Ecto neural progenitor cell (in vitro differentiated cells): ENCODE measurements around the gene TPP1.
A peak's percentile ranks its signal among the peaks of the same experiment; 100 is the strongest.

Source experiments
- DNase-seq: peaks from one replicate; pipeline ENCODE4 v3.0.0-alpha.2; 2018; ENCODE audit warnings: low spot score

Gene TPP1

DNA sequence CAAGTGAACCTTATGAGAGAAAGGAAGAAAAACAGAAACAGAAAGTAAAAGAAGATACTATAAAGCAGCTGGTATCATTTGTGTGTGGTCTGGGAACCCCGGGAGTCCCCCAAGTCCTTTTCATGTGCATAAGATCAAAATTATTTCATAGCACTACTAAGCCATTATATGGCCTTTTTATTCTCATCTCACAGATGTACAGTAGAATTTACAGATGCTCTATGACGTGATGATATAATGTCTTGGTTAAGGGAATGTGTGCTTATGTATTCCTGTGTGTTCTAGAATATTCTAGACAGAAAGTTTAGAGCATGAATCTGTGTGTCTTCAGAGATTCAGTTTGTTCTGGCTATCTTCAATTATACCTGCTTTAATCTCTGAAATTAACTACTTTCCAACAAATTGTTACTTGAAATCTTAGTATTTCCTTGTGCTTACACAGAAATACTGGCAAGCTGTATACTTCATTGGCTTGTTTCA lies 8.6 kb upstream of the TPP1 start:
- no peak for DNase-seq

DNA sequence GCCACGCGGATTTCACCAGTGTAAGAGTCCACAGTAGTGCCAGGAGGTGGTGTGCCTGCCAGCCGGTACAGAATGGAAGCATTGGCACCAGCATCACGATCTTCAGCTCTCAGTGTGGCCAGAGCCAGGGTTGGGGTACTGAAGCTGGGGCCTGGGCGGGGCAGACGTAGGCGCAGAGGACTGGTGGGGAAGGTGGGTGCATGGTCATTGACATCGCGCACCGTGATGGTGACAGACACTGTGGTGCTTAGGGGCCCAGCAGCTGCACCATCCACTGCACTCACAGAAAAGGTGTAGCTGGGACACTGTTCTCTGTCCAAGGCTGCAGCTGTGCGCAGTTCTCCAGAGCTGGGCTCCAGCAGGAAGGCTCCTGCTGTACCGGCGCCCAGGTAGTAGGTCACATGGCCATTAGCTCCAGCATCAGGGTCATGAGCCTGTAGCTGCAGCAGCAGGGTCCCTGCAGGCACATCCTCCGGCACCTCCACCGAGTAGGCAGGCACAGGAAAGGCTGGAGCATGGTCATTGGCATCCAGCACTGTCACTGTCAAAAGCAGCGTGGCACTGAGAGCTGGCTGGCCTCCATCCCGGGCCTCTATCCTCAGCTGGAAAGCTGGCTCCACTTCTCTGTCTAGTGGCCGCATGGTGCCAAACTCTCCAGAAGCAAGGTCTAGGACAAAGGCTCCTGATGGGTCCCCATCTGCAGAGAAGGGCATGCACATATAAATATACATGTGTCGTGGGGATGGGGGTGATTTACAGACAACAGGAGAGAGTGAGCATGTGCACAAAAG lies 7.9 kb upstream of the TPP1 start:
- no peak for DNase-seq

GRCh38 chr11:6625832-6626420 lies 6.7 kb upstream of the TPP1 start:
- DNase-seq, result no peak

- DNase-seq, result no peak
Observed at GRCh38 chr11:6625156-6625831, 6.1 kb upstream of the TPP1 start.

- no peak for DNase-seq
Observed at GRCh38 chr11:6623391-6624363, 4.5 kb upstream of the TPP1 start.

GRCh38 chr11:6622261-6623171 lies 3.3 kb upstream of the TPP1 start:
- no peak for DNase-seq

GRCh38 chr11:6621711-6622211 lies 2.5 kb upstream of the TPP1 start:
- DNase-seq, result no peak

- DNase-seq, result no peak
Observed at GRCh38 chr11:6620636-6621035, 1.4 kb upstream of the TPP1 start.

- no peak for DNase-seq
Observed at GRCh38 chr11:6618117-6619003, 862 bp downstream of the TPP1 start.

GRCh38 chr11:6617315-6617781 lies 1.9 kb downstream of the TPP1 start:
- no peak for DNase-seq

- DNase-seq, result no peak
Observed at GRCh38 chr11:6616596-6617250, 2.5 kb downstream of the TPP1 start.

GRCh38 chr11:6615882-6616585 lies 3.2 kb downstream of the TPP1 start:
- no peak for DNase-seq

DNA sequence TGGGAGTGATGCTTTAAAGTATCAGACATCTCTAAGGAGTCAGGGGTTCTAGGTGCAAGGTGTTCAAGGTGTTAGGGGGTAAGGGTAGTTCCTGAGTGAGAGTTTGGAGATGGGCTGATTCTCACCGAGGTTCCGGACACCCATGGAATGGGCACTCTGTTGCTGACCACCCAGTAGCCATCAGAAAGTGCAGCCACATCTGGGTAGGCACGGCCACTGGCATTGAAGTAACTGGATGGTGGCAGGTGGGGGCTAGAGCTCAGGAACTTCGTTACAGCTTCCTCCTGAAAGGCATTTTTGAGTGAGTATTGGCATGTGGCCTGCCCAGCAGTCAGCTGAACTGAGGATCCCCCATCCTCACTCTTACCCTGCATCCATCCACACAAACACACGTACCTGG lies 4.2 kb downstream of the TPP1 start:
- DNase-seq, result no peak

DNA sequence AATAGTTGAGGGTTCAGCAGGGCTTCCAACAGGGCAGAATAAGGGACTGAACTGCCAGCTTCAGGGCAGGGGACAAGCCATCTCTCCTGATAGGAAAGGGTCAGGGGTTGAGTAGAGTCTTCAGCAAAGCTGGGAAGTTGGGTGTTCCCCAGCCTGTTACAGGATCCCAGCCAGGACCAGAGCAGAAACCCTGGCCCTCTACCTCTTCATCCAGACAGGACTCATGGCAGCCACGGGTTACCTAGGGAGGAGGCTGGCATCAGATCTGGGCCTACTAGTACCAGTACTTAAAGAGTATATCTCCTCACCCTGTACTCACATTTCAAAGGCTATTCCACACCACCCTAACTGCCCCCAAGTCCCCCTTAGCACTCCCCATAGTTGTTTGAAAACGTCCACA lies 4.8 kb downstream of the TPP1 start:
- no peak for DNase-seq

GRCh38 chr11:6613496-6613895 lies 5.7 kb downstream of the TPP1 start:
- no peak for DNase-seq

DNA sequence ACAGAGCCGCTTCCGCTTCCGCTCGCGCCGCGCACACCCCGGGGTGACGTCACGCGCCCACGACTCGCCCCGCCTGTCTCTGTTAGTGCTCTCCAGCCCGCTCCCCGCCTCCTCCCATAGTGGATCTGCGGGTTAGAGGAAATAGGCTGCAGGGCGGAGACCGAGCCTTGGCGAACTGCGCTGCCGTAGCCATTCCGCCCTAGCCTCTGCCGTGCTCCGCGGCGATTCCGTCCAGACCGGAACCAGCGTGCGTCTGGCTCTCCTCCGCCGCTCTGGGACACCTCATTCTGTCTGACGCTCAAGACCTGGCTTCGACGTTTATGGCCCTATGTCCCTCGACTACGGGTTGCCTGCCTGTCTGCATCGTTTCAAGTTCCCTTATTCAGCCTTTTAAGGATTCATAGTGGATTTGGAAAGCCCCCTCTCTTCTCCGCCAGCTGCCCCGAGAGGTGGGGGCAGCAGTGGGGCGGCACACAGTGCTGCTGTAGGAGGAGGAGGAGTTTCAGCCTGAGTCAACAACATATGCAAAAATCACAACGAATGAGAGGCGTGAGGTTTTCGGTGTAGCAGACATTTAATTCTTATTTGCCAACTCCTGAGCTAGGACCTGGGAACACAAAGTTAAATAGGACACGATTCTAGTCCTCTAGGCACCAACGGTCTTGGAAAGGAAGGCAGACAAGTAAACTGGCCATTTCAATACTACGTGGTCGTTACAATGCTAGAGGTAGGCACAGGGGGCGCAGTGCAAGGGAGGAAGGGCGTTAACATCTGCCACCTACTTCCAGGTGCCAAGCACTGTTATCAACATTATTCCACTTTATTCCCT lies 6.8 kb downstream of the TPP1 start, which contains the start of gene TAF10:
TAF10 (minus strand) TSS at position 4 of the 829 bp plus-strand sequence. CDS start 27 bp downstream, outside the sequence.
- peak; percentile 95 for DNase-seq

GRCh38 chr11:6611963-6612212 lies 7.3 kb downstream of the TPP1 start:
- DNase-seq, result no peak
